NB4 (cell line): ENCODE data around the gene SNRPE.

Experiments used
- POLR2A ChIP-seq: IDR thresholded peaks from 2 replicates; pipeline ENCODE4 v1.6.1; 2011; ENCODE audit warnings: mild to moderate bottlenecking; ENCODE audit not compliant: insufficient read length; ENCODE audit errors: extremely low read depth
- TF ChIP-seq, protein P1 (sequence below): IDR thresholded peaks from one replicate; pipeline ENCODE4 v1.5.1; 2012; ENCODE audit warnings: low read depth, low read length

DNA sequence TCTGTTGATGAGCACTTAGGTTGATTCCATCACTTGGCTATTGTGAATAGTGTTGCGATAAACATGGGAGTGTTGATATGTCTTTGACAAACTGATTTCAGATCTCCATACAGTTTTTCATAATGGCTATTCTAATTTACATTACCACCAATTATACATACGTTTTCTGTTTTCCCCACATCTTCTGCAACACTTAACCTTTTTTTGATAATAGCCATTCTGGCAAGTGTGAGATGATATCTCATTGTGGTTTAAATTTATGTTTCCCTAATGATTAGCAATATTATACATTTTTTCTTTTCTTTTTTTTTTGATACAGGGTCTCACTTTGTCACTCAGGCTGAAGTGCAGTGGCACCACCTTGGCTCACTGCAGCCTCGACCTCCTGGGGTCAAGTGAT lies 17.0 kb downstream of the SNRPE start:
- TF ChIP-seq, protein P1, sequence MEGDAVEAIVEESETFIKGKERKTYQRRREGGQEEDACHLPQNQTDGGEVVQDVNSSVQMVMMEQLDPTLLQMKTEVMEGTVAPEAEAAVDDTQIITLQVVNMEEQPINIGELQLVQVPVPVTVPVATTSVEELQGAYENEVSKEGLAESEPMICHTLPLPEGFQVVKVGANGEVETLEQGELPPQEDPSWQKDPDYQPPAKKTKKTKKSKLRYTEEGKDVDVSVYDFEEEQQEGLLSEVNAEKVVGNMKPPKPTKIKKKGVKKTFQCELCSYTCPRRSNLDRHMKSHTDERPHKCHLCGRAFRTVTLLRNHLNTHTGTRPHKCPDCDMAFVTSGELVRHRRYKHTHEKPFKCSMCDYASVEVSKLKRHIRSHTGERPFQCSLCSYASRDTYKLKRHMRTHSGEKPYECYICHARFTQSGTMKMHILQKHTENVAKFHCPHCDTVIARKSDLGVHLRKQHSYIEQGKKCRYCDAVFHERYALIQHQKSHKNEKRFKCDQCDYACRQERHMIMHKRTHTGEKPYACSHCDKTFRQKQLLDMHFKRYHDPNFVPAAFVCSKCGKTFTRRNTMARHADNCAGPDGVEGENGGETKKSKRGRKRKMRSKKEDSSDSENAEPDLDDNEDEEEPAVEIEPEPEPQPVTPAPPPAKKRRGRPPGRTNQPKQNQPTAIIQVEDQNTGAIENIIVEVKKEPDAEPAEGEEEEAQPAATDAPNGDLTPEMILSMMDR, result no peak
- TF ChIP-seq POLR2A, result no peak
